ENCODE measurements around the gene SWT1.

Gene SWT1

GRCh38 chr1:185112356-185112755 is 44.6 kb upstream of the SWT1 start:
- H2AFZ ChIP-seq (ENCODE audit: low read length): no peak overlapping the region
- H3K14ac ChIP-seq (ENCODE audit: low read length): no peak overlapping the region
- no peak overlapping the region for H4K8ac ChIP-seq (ENCODE audit: low read depth, low read length)
- H3K4me2 ChIP-seq (ENCODE audit: insufficient read depth, low read length, poor library complexity, severe bottlenecking): no peak overlapping the region
- H2BK120ac ChIP-seq (ENCODE audit: low read depth, low read length): no peak overlapping the region
- no peak overlapping the region for H3K4me3 ChIP-seq (ENCODE audit: low read length in 2 of 2)
- no peak overlapping the region for H2BK5ac ChIP-seq (ENCODE audit: low read length)
- no peaks in the 10 kb centered on the region for H3K27me3 ChIP-seq (ENCODE audit: control insufficient read depth in 3 of 3, insufficient read depth in 3 of 3, low read depth in 1 of 3, low read length in 3 of 3)
- H3K9ac ChIP-seq (ENCODE audit: low read depth, low read length, poor library complexity): no peak overlapping the region
- H3K23ac ChIP-seq (ENCODE audit: low read depth, low read length, poor library complexity): no peak overlapping the region
- no peak for DNase-seq (ENCODE audit: low spot score)
- WGBS, 2 donors (ENCODE audit: extremely low coverage in 2 of 2, insufficient read length in 2 of 2, insufficient replicate concordance in 1 of 2): no CpG with 5 or more reads among the region's 2 CpGs
- no peaks in the 10 kb centered on the region for H3K79me1 ChIP-seq (ENCODE audit: low read depth, low read length)
- H3K9me3 ChIP-seq (replicated peaks in 1 of 2; ENCODE audit: control insufficient read depth in 2 of 2, insufficient read depth in 1 of 2, low read depth in 1 of 2, low read length in 2 of 2): peaks cover 0 to 4% of the 10 kb centered on the region in 2 donors
- no peak overlapping the region for H4K91ac ChIP-seq (ENCODE audit: low read depth, low read length, poor library complexity)
- no peak overlapping the region for H3K4ac ChIP-seq (ENCODE audit: low read length)
- no peak overlapping the region for H2BK15ac ChIP-seq (ENCODE audit: low read length)
- no peak overlapping the region for H3K27ac ChIP-seq (replicated peaks; ENCODE audit: low read length)
- H2BK12ac ChIP-seq (ENCODE audit: low read length): no peak overlapping the region
- no peaks in the 10 kb centered on the region for H3K4me1 ChIP-seq (ENCODE audit: control insufficient read depth in 2 of 2, insufficient read depth in 1 of 2, low read depth in 1 of 2, low read length in 2 of 2)
- H3K36me3 ChIP-seq (replicated peaks in 1 of 2; ENCODE audit: control insufficient read depth in 2 of 2, insufficient read depth in 2 of 2, low read length in 2 of 2): peaks cover 0 to under 1% of the 10 kb centered on the region in 2 donors
- H2AK5ac ChIP-seq (ENCODE audit: low read depth, low read length): no peak overlapping the region
- H3K18ac ChIP-seq (ENCODE audit: low read length): no peak overlapping the region

- WGBS, 2 donors (ENCODE audit: extremely low coverage in 2 of 2, insufficient read length in 2 of 2, insufficient replicate concordance in 1 of 2): no CpG with 5 or more reads among the region's 2 CpGs
- H2BK15ac ChIP-seq (ENCODE audit: low read length): no peak overlapping the region
Observed at GRCh38 chr1:185129708-185130107, 27.3 kb upstream of the SWT1 start.

GRCh38 chr1:185132534-185132933 is 24.4 kb upstream of the SWT1 start:
- H3K27ac ChIP-seq (replicated peaks; ENCODE audit: low read length): no peak overlapping the region
- H2BK120ac ChIP-seq (ENCODE audit: low read depth, low read length): no peak overlapping the region
- H3K27me3 ChIP-seq (ENCODE audit: control insufficient read depth in 3 of 3, insufficient read depth in 3 of 3, low read depth in 1 of 3, low read length in 3 of 3): no peaks in the 10 kb centered on the region
- H2AFZ ChIP-seq (ENCODE audit: low read length): no peak overlapping the region
- H3K18ac ChIP-seq (ENCODE audit: low read length): no peak overlapping the region
- H3K9me3 ChIP-seq (replicated peaks in 1 of 2; ENCODE audit: control insufficient read depth in 2 of 2, insufficient read depth in 1 of 2, low read depth in 1 of 2, low read length in 2 of 2): peaks cover 0 to 16% of the 10 kb centered on the region in 2 donors
- no peak overlapping the region for H4K8ac ChIP-seq (ENCODE audit: low read depth, low read length)
- no peak overlapping the region for H4K91ac ChIP-seq (ENCODE audit: low read depth, low read length, poor library complexity)
- no peak overlapping the region for H3K14ac ChIP-seq (ENCODE audit: low read length)
- no peak overlapping the region for H2BK5ac ChIP-seq (ENCODE audit: low read length)
- no peak overlapping the region for H3K23ac ChIP-seq (ENCODE audit: low read depth, low read length, poor library complexity)
- no peak overlapping the region for H2AK5ac ChIP-seq (ENCODE audit: low read depth, low read length)
- no CpG with 5 or more reads among the region's 1 CpG for WGBS, 2 donors (ENCODE audit: extremely low coverage in 2 of 2, insufficient read length in 2 of 2, insufficient replicate concordance in 1 of 2)
- no peak overlapping the region for H3K9ac ChIP-seq (ENCODE audit: low read depth, low read length, poor library complexity)
- no peak overlapping the region for H2BK12ac ChIP-seq (ENCODE audit: low read length)
- H3K4ac ChIP-seq (ENCODE audit: low read length): no peak overlapping the region
- H3K36me3 ChIP-seq (replicated peaks in 1 of 2; ENCODE audit: control insufficient read depth in 2 of 2, insufficient read depth in 2 of 2, low read length in 2 of 2): peaks cover 2 to 78% of the 10 kb centered on the region in 2 donors
- no peak for DNase-seq (ENCODE audit: low spot score)
- no peaks in the 10 kb centered on the region for H3K79me1 ChIP-seq (ENCODE audit: low read depth, low read length)
- no peaks in the 10 kb centered on the region for H3K4me1 ChIP-seq (ENCODE audit: control insufficient read depth in 2 of 2, insufficient read depth in 1 of 2, low read depth in 1 of 2, low read length in 2 of 2)
- H2BK15ac ChIP-seq (ENCODE audit: low read length): no peak overlapping the region
- H3K4me2 ChIP-seq (ENCODE audit: insufficient read depth, low read length, poor library complexity, severe bottlenecking): no peak overlapping the region
- H3K4me3 ChIP-seq (ENCODE audit: low read length in 2 of 2): no peak overlapping the region

More at GRCh38 chr1:185129708-185130107, 27.3 kb upstream of the SWT1 start:
- H3K27me3 ChIP-seq (ENCODE audit: control insufficient read depth in 3 of 3, insufficient read depth in 3 of 3, low read depth in 1 of 3, low read length in 3 of 3): no peaks in the 10 kb centered on the region
- no peak overlapping the region for H3K4me2 ChIP-seq (ENCODE audit: insufficient read depth, low read length, poor library complexity, severe bottlenecking)
- H3K9me3 ChIP-seq (replicated peaks in 1 of 2; ENCODE audit: control insufficient read depth in 2 of 2, insufficient read depth in 1 of 2, low read depth in 1 of 2, low read length in 2 of 2): peaks cover 0 to 16% of the 10 kb centered on the region in 2 donors
- no peak overlapping the region for H2BK12ac ChIP-seq (ENCODE audit: low read length)
- no peak overlapping the region for H3K27ac ChIP-seq (replicated peaks; ENCODE audit: low read length)
- H3K79me1 ChIP-seq (ENCODE audit: low read depth, low read length): no peaks in the 10 kb centered on the region
- H2BK120ac ChIP-seq (ENCODE audit: low read depth, low read length): no peak overlapping the region
- H2AFZ ChIP-seq (ENCODE audit: low read length): no peak overlapping the region
- no peak overlapping the region for H3K4me3 ChIP-seq (ENCODE audit: low read length in 2 of 2)
- H3K4me1 ChIP-seq (ENCODE audit: control insufficient read depth in 2 of 2, insufficient read depth in 1 of 2, low read depth in 1 of 2, low read length in 2 of 2): no peaks in the 10 kb centered on the region
- DNase-seq (ENCODE audit: low spot score): no peak
- H3K18ac ChIP-seq (ENCODE audit: low read length): no peak overlapping the region
- H4K8ac ChIP-seq (ENCODE audit: low read depth, low read length): no peak overlapping the region
- no peak overlapping the region for H3K4ac ChIP-seq (ENCODE audit: low read length)
- no peak overlapping the region for H4K91ac ChIP-seq (ENCODE audit: low read depth, low read length, poor library complexity)
- no peak overlapping the region for H3K14ac ChIP-seq (ENCODE audit: low read length)
- H3K36me3 ChIP-seq (replicated peaks in 1 of 2; ENCODE audit: control insufficient read depth in 2 of 2, insufficient read depth in 2 of 2, low read length in 2 of 2): peaks cover 3 to 78% of the 10 kb centered on the region in 2 donors
- H2AK5ac ChIP-seq (ENCODE audit: low read depth, low read length): no peak overlapping the region
- H3K23ac ChIP-seq (ENCODE audit: low read depth, low read length, poor library complexity): no peak overlapping the region
- no peak overlapping the region for H2BK5ac ChIP-seq (ENCODE audit: low read length)
- no peak overlapping the region for H3K9ac ChIP-seq (ENCODE audit: low read depth, low read length, poor library complexity)

- no peak overlapping the region for H3K23ac ChIP-seq (ENCODE audit: low read depth, low read length, poor library complexity)
- no peak overlapping the region for H4K91ac ChIP-seq (ENCODE audit: low read depth, low read length, poor library complexity)
- H3K4me3 ChIP-seq (ENCODE audit: low read length in 2 of 2): no peak overlapping the region
- DNase-seq (ENCODE audit: low spot score): no peak
- no CpG with 5 or more reads among the region's 1 CpG for WGBS, 2 donors (ENCODE audit: extremely low coverage in 2 of 2, insufficient read length in 2 of 2, insufficient replicate concordance in 1 of 2)
- H3K14ac ChIP-seq (ENCODE audit: low read length): no peak overlapping the region
- H3K9ac ChIP-seq (ENCODE audit: low read depth, low read length, poor library complexity): no peak overlapping the region
- no peaks in the 10 kb centered on the region for H3K79me1 ChIP-seq (ENCODE audit: low read depth, low read length)
- no peak overlapping the region for H2BK5ac ChIP-seq (ENCODE audit: low read length)
- no peak overlapping the region for H2AFZ ChIP-seq (ENCODE audit: low read length)
- H2AK5ac ChIP-seq (ENCODE audit: low read depth, low read length): no peak overlapping the region
- no peak overlapping the region for H2BK15ac ChIP-seq (ENCODE audit: low read length)
- H3K18ac ChIP-seq (ENCODE audit: low read length): no peak overlapping the region
- no peak overlapping the region for H3K4me2 ChIP-seq (ENCODE audit: insufficient read depth, low read length, poor library complexity, severe bottlenecking)
- H3K27me3 ChIP-seq (ENCODE audit: control insufficient read depth in 3 of 3, insufficient read depth in 3 of 3, low read depth in 1 of 3, low read length in 3 of 3): no peaks in the 10 kb centered on the region
- peaks cover 0 to 10% of the 10 kb centered on the region in 2 donors for H3K9me3 ChIP-seq (replicated peaks in 1 of 2; ENCODE audit: control insufficient read depth in 2 of 2, insufficient read depth in 1 of 2, low read depth in 1 of 2, low read length in 2 of 2)
- H3K4ac ChIP-seq (ENCODE audit: low read length): no peak overlapping the region
- no peaks in the 10 kb centered on the region for H3K4me1 ChIP-seq (ENCODE audit: control insufficient read depth in 2 of 2, insufficient read depth in 1 of 2, low read depth in 1 of 2, low read length in 2 of 2)
- peaks cover 3 to 94% of the 10 kb centered on the region in 2 donors for H3K36me3 ChIP-seq (replicated peaks in 1 of 2; ENCODE audit: control insufficient read depth in 2 of 2, insufficient read depth in 2 of 2, low read length in 2 of 2)
- no peak overlapping the region for H2BK120ac ChIP-seq (ENCODE audit: low read depth, low read length)
- H4K8ac ChIP-seq (ENCODE audit: low read depth, low read length): no peak overlapping the region
- no peak overlapping the region for H3K27ac ChIP-seq (replicated peaks; ENCODE audit: low read length)
- H2BK12ac ChIP-seq (ENCODE audit: low read length): no peak overlapping the region
Observed at GRCh38 chr1:185137896-185138545, 18.9 kb upstream of the SWT1 start.

Measured in neuronal stem cell (in vitro differentiated cells).